Kidney capillary endothelial cell (primary cell): ENCODE data around the gene MED12L.
A peak's percentile ranks its signal among the peaks of the same experiment; 100 is the strongest.
"Not testable (repeated sequence)": the region's sequence is repeated elsewhere in the genome, so short reads cannot be mapped to it uniquely, and the experiment has no call there.

Experiments
- DNase-seq: peaks from one replicate; pipeline ENCODE4 v3.0.0-alpha.2; 2018; ENCODE audit warnings: low spot score

MED12L gene

DNA sequence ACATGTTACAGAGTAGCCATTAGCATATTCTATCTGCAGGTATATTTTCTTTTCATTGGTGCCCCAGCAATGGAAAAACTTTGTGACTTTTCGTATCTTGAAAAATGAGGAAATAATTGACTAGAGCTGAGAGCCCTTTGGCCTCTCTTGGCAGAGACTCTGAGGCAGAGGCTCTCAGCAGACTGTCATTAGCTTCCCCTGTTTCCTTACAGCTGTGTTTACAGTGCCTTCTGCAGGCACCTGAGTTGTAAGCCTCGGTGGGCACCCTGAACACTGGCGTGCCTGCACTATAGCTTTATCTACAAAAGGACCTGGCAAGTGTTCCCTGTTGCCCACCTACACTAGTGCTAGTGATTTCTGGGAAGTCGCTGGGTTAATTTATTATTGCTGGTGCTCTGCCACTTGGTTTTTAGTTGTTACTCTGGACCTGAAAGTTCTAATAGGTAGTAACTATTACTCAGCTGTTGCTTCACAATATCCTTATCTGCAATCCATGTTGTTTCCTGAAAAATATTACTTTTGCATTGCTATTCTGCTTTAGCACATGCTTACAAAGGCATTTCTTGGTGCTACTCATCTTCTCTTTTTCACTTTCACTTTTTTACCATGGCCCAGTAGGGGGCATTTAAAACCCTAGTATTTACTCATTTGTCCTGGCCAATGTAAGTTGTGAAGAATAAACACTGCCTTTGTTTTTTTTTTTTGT lies 125.4 kb downstream of the MED12L start:
- no peak for DNase-seq

DNA sequence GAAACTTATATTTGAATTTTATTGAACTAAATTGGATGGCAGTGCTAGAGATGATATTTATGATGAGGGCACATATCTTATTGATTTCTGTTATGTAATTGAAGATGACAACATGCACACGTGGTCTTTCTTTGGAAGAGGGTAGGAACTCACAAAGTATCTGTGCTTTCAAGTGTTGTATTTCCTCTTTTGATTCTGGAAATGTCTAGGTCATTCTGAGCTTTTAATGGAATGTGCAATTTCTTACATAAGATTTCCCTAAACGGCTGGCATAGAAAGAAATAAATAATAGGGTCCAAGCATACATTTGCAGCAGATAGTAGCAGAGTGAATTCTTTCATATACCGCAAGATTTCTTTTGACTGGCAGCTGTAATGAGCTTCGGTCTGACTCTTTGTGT lies 127.7 kb downstream of the MED12L start:
- no peak for DNase-seq

GRCh38 chr3:151213881-151214280 lies 128.4 kb downstream of the MED12L start:
- DNase-seq, result no peak

- no peak for DNase-seq
Measured at GRCh38 chr3:151214459-151214858, 129.0 kb downstream of the MED12L start.

- no peak for DNase-seq
Measured at GRCh38 chr3:151216641-151217607, 131.5 kb downstream of the MED12L start.

DNA sequence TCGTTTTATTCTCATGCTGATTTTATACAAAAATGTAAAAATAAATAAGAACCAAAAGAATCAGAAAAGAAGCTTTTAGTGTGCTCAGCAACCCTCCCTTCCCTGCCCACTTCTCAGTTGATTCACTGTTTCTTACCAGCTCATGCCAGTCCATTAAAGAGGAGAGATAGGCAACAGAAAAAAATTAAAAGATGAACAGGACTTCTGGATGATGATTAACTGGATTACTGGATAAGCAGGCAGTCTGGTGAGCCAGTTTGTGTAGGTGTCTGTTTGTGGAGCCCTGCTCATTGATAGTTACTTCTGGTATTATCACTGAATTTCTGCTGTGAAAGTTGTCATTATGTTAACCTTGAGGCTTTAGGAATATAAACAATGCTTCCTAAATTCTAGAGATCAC lies 132.7 kb downstream of the MED12L start:
- DNase-seq, result no peak

GRCh38 chr3:151219056-151219455 lies 133.6 kb downstream of the MED12L start:
- peak; percentile 38 for DNase-seq

DNA sequence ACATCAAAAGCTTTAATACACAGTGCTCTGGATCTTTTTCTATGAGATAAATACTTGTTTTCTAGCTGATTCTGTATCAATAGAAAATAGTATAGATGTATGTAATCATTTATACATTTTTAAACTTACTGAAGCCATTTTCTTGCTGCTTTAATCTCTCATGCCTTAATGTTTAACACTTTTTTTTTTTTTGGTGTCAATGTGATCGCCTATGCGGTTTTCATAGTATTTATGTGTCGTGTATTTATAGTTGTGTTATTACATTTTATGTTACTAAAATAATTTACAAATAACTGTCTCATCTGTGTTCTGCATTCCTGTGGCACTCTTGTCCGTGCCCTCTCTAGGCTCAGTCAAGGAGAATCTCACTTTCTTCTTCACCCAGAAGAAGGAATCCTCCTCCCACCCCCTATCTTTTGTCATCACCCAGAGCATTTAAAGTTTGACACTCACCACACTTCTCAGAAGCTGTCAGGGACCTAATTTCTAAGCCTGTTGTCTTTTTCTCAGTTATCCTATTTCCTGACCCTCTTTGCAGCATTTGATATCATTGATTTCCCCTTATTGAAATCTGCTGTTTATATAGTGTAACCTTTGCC lies 138.9 kb downstream of the MED12L start:
- DNase-seq, result no peak

- no peak for DNase-seq
Measured at GRCh38 chr3:151225040-151225975, 139.8 kb downstream of the MED12L start.

DNA sequence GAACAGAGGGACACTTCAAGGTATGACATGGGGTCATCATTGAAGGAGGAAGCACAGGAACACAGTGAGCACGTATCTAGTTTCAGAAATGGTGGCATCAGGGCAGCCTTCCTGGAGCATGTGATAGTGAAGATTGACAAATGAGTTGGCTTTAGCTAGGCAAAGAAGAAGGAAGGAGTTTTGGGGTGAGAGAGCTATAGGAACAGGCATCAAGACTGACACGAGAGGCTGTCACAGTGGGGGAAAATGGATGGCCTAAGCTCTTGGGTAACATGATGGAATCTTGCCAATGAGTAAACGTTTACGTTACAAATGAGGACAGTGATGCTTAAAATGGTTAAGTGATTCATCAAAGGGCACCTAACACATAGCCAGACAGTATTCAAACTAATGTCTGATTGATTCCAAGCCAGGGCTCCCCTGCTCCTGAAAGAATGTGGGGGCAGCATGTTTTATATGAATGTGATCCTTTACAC lies 140.7 kb downstream of the MED12L start:
- peak; percentile 28 for DNase-seq

DNA sequence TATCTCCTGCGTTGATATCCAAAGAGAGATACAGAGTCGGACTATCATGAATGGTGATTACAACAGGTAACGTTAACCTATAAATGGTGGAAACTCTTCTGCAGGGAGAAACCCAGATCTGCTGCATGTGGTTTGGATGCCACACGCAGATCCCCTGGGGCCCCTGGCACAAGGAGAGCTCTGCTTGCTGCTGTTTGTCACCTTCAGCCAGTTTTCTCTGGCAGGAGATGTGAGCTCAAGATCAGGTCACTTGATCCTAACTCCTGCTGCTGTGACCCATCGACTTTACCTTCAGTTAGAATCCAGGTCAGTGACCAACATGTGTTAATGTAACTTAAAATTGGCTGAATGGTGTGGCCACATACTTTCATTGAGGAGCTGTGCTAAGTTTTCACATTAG lies 141.4 kb downstream of the MED12L start:
- no peak for DNase-seq

GRCh38 chr3:151227266-151227806 lies 141.9 kb downstream of the MED12L start:
- no peak for DNase-seq

GRCh38 chr3:151227807-151228665 lies 142.6 kb downstream of the MED12L start:
- peak; percentile 66 for DNase-seq

- no peak for DNase-seq
Measured at GRCh38 chr3:151228666-151229040, 143.2 kb downstream of the MED12L start.

GRCh38 chr3:151230646-151231045 lies 145.2 kb downstream of the MED12L start:
- no peak for DNase-seq

DNA sequence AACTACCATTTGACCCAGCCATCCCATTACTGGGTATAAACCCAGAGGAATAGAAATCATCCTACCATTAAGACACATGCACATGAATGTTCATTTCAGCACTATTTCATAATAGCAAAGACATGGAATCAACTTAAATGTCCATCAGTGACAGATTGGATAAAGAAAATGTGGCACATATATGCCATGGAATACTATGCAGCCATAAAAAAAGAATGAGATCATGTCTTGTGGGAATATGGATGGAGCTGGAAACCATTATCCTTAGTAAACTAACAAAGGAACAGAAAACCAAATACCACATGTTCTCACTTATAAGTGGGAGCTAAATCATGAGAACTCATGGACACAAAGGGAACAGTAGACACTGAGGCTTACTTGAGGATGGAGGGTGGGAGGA lies 146.9 kb downstream of the MED12L start:
- DNase-seq, result not testable (repeated sequence)

GRCh38 chr3:151232991-151233390 lies 147.5 kb downstream of the MED12L start:
- DNase-seq, result no peak

DNA sequence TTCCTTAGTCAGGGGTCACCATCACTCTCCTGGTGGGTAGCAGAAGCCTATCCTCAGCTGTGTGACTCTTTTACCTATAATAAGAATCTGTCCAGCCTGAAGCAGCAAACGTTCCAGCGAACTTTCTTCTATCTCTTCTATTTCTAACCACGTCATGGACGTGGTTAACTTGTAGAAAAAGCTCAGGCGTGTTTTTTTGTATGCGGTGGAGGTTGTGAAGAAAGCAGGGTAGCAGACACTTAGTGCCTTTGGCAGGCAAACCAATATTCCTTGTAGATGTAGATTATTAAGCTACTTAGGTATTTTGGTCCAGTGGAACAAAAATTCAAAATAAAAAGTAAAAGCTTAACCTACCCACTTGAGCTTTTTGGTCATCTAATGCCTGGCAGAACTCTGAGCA lies 149.4 kb downstream of the MED12L start:
- no peak for DNase-seq

DNA sequence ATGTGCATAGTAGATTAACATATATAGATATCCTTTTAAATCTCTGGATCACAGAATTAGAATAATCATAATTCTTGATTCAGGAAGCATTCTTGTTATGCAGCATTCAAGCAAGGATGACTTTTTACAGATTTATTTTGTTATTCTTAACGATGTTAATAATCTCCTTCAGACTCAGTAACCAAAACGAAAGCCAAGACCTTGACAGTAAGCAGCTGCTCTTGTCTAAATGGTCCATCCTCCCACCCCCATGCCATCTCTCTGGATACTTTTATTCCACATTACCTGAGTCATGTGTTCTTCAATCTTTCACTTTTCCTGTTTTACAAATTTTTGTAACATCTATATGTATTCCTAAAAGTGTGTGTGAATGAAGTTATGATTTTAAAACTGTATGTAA lies 150.9 kb downstream of the MED12L start:
- DNase-seq, result no peak

DNA sequence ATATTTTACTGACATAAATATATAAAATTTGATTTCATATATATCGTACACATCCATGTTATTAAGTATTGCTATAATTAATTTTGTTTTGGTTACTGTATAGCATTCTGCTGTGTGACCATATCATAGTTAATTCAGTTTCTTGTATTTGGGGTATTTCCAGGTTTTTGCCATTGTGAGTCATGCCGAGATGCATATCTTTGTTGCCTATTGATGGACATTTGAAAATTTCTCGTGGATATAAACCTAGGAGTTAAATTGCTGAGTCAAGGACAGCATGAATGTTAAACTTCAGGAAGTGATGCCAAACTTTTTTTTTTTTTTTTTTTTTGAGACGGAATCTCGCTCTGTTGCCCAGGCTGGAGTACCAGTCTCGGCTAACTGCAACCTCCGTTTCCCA lies 151.3 kb downstream of the MED12L start:
- no peak for DNase-seq
